Stimulated activated CD4-positive, alpha-beta T cell treated with anti-CD3 and anti-CD28 coated beads, TNF-alpha, amount 100 ng/mL, for 24 hours (primary cell): ENCODE data around the gene AIG1.
"Not testable (repeated sequence)": the region's sequence is repeated elsewhere in the genome, so short reads cannot be mapped to it uniquely, and the experiment has no call there.

ENCODE experiments used
- DNase-seq, 3 experiments: peaks; one replicate each; pipeline ENCODE4 v3.0.0-alpha.2; 2020; ENCODE audit warnings: low read depth in 3 of 3

AIG1 gene

GRCh38 chr6:143060806-143061596, at the start of gene AIG1:
Gene AIG1 (plus strand): TSS chr6:143060889. CDS start chr6:143060926, 37 bp downstream.
- peak; percentile 27 to 58 (median 35) for DNase-seq

GRCh38 chr6:143014764-143015163, 45.9 kb upstream of the AIG1 start:
- no peak for DNase-seq

- no peak for DNase-seq
Observed at GRCh38 chr6:143015300-143015706, 45.4 kb upstream of the AIG1 start.

- no peak for DNase-seq
Observed at GRCh38 chr6:143018955-143019354, 41.7 kb upstream of the AIG1 start.

- not testable (repeated sequence) for DNase-seq
Observed at GRCh38 chr6:143020862-143021261, 39.8 kb upstream of the AIG1 start.

- no peak for DNase-seq
Observed at GRCh38 chr6:143021543-143021942, 39.1 kb upstream of the AIG1 start.

- no peak for DNase-seq
Observed at GRCh38 chr6:143022587-143022986, 38.1 kb upstream of the AIG1 start.

- DNase-seq = no peak
Observed at GRCh38 chr6:143023695-143024094, 37.0 kb upstream of the AIG1 start.

GRCh38 chr6:143024977-143025376, 35.7 kb upstream of the AIG1 start:
- no peak for DNase-seq

GRCh38 chr6:143026696-143027449, 33.8 kb upstream of the AIG1 start:
- peak; percentile 6 to 46 (median 27) for DNase-seq

GRCh38 chr6:143034689-143035334, 25.9 kb upstream of the AIG1 start:
- no peak for DNase-seq

GRCh38 chr6:143037470-143037869, 23.2 kb upstream of the AIG1 start:
- DNase-seq = no peak

- DNase-seq = no peak
Observed at GRCh38 chr6:143038833-143039232, 21.9 kb upstream of the AIG1 start.

- no peak for DNase-seq
Observed at GRCh38 chr6:143039548-143039947, 21.1 kb upstream of the AIG1 start.

- no peak for DNase-seq
Observed at GRCh38 chr6:143040018-143040417, 20.7 kb upstream of the AIG1 start.

GRCh38 chr6:143044345-143044744, 16.3 kb upstream of the AIG1 start:
- DNase-seq = not testable (repeated sequence)

GRCh38 chr6:143049611-143050010, 11.1 kb upstream of the AIG1 start:
- DNase-seq = no peak

GRCh38 chr6:143050509-143050908, 10.2 kb upstream of the AIG1 start:
- no peak for DNase-seq

- no peak for DNase-seq
Observed at GRCh38 chr6:143052282-143052681, 8.4 kb upstream of the AIG1 start.

GRCh38 chr6:143053856-143054255, 6.8 kb upstream of the AIG1 start:
- DNase-seq = no peak

GRCh38 chr6:143054329-143054728, 6.4 kb upstream of the AIG1 start:
- no peak for DNase-seq

GRCh38 chr6:143055213-143055612, 5.5 kb upstream of the AIG1 start:
- no peak for DNase-seq

GRCh38 chr6:143055891-143056290, 4.8 kb upstream of the AIG1 start:
- no peak for DNase-seq
